Left renal cortex interstitium (tissue), 4 donors: ENCODE results near the gene AGBL5. TPM values are rescaled to one million over a fixed set of nuclear protein-coding genes. Genes with fewer than 3 reads are reported as not detected.
"Not testable (repeated sequence)": the region's sequence is repeated elsewhere in the genome, so short reads cannot be mapped to it uniquely, and the experiment has no call there.

Experiments
- DNase-seq, 4 donors: peaks; one replicate each; pipeline ENCODE4 v3.0.0-alpha.2; 2013; ENCODE audit warnings: low read depth in 4 of 4, low spot score in 2 of 4, missing footprints in 1 of 4
- polyA plus RNA-seq, 4 donors: library from polyadenylated mRNA; unstranded; fragments of 120-200 nt; gene quantifications; one replicate each; pipeline ENCODE4 v1.2.1, GENCODE V29; 2013; ENCODE audit not compliant: insufficient read length in 4 of 4

Gene AGBL5
- polyA plus RNA-seq, 4 donors, result 58.7 to 71.0 (median 65.6) TPM

DNA sequence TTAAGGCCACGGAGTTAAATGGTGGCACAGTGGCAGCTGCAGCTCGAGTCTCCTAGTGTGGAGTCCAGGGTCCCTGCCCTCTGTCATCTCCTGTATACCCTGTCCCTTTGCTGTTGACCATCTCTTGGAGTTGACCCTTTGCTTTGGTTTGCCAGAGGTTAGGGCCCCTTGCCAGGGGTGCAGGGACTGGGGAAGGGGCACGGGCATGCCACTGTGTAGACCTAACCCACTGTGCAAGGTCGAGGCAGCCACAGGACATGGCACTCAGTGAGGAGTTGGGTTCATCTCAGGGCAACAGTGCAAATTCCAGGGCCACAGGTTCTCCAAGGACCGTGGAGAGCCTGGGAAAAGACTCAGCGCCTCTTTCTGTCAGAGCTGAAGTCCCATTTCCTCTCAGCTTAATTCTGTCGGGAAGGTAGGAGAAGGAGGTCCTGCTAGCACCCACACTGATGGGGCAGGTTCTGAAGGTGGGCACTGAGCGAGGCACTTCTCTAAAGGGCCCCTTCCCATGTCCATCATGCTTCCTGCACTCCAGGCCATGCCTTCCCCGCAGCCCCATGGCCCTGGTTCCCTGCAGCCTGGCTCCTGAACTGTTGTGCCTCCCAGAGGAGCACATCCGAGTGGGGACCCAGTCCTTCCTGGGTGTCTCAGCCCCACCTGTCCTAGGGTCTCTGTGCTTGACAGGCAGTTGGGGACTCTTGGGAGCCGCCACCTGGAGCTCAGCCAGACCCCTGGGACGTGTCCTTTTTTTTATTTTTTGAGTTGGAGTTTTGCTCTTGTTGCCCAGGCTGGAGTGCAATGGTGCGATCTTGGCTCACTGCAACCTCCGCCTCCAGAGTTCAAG is 37.9 kb downstream of the AGBL5 start:
- DNase-seq, result no peak

DNA sequence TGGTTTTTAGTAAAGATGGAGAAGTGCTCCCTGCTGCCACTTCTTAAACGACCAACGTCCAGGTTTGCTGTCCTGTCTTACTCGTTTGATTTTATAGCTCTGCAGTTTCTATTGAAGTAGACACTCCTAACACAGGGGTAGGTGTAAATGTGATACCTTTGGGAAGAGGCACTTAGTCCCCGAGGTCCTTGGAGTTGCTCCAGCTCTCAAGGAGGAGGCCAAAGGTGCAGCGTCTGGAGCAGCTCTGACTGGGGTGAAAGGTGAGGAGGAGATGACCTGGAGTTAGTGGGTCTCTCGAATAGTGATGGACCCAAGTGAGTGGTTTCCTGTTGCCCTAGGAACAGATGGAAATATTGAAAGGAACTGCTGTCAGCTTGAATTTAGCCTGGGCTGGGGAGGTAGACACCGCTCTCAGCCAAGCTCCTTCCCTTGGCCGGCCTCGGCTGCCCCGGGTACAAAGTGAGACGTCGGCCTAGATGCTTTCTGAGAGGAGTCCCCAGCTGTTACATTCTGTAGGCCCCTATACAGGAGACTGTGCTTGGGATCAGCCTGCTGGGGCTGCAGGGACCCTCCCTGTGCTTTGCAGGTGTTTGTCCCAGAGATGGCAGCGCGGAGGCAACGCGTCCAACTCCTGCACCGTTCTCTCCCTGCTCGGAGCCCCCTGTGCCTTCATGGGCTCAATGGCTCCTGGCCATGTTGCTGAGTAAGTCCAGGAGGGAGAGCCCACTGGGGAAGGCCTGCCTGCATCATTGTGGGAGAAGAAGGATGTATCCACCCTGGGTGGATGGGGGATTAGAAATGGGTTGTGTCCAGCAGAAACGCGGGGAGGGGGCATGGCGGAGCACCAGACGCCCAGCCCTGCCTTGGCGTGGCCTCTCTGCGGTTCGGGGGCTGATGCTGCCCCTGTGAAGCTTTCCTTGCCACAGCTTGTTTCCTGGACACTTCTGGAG is 40.6 kb downstream of the AGBL5 start:
- no peak for DNase-seq

DNA sequence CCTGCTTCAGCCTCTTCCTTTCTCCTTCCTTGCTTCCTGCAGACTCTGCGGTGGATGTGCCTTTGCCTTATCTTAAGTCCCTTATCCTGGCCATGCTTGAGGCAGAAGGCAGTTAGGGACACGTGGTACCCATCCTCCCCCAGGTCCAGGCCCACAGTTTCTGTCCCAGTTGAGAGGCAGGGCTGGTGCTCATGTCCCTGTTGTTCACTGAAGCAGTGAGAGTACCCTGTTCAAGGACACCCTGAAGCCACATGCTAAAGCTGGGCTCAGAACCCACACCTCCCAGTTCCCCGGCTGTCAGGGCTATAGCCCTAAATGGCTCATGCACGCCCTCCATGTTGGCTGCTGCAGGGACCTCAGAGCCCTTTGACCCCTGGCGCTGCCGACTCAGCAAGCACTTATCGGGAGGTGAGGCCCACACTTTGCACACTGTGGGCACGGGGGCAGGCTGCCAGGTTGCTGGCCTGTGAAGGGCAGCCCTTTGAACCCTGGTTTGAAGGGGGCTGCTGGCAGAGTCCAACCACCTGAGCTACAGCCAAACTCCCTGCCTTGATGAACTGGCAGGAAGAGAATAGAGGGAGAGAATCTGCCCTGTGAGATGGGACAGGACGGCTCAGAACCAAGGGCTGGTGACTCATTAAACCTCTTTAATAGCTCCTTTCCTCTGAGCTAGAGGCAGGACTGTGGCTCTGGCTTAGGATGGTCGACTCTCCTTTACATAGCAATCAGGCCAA is 41.4 kb downstream of the AGBL5 start:
- DNase-seq, result no peak

DNA sequence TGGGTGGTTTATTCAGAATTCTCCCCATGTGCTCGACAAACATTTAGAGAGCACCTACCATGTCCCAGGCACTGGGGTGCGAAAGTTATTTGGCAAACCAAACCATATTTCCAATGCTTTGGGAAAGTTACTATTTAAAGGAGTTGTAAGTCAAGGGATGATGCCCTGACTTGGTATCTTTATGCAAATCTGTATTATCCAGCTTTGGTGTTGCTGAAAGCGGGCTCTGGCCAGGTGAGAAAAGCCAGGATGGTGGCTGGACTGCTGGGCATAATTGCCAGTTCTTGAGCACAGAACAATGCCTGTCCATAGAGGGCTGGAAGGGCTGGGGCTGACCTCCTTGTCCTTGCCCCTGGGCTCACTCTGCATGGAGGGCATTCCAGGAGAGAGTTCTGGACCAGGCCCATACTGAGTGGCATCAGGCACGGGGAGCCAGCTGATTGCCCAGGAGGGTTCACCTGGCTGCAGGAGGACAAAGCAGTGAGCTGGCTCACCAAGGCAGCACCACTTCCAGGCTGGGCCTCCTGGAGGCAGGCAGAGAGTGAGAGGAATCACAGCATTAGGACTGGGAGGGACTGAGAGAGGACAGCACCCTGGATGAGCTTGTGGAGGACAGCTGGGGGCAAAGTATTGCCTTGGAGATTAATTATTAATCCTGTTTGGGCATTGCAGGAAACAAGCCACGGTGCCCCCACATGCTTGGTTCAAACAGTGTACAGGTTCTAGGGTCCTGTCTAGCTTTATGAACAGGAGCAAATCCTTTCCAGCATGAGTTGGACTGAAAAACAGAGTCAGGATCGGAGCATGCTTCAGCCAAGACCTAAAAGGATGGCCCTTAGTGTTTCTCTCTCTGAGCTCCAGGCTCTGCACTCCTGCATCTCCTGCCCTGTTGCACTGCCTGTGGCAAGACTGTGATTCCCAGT is 42.2 kb downstream of the AGBL5 start:
- no peak for DNase-seq

GRCh38 chr2:27094353-27094984 is 43.0 kb downstream of the AGBL5 start:
- no peak for DNase-seq

GRCh38 chr2:27095427-27095744 is 43.9 kb downstream of the AGBL5 start:
- no peak for DNase-seq

DNA sequence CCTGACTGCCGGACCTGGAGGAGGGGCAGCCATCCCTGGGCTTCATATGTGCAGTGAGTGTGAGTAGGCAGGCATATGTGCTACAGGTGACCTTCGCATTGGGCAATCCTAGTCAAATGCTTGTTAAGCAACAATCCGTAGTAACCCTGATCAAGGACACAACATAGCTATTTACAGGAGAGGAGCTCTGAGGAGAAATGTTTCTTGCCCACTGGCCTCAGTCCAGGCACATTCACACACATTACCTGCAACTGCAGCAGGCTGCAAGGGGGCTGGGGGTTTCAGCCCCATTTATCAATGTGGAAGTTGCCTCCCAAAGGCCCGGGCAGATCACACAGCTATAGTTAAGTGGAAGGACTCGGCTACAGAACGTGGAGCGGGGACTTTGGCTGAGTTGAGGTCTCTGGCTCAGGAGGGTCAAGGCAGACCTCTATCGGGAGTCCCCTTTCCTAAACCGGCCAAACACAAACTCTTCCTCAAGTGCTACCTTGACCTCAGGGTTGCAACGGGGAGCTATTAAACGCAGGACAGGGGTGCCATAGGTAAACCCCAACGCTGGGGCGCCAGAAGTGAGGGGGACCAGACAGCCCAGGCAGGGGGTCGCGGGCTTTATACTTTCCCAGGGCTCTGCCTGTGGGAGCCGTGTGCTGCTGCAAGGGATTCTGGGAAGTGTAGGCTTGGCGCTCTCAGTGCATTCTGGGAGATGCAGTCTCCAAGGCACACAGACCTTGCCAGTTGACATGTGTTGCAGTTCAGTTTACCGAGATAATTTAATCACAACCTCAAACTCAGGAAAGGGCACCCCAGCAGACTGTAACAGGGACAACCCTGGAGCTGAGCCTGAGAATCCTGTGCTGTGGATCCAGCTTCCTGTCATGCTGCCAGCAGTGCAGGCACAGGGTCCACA is 44.5 kb downstream of the AGBL5 start:
- no peak for DNase-seq

GRCh38 chr2:27096748-27097297 is 45.4 kb downstream of the AGBL5 start:
- DNase-seq, result no peak

- DNase-seq, result no peak
Measured at GRCh38 chr2:27097341-27097740, 45.9 kb downstream of the AGBL5 start.

DNA sequence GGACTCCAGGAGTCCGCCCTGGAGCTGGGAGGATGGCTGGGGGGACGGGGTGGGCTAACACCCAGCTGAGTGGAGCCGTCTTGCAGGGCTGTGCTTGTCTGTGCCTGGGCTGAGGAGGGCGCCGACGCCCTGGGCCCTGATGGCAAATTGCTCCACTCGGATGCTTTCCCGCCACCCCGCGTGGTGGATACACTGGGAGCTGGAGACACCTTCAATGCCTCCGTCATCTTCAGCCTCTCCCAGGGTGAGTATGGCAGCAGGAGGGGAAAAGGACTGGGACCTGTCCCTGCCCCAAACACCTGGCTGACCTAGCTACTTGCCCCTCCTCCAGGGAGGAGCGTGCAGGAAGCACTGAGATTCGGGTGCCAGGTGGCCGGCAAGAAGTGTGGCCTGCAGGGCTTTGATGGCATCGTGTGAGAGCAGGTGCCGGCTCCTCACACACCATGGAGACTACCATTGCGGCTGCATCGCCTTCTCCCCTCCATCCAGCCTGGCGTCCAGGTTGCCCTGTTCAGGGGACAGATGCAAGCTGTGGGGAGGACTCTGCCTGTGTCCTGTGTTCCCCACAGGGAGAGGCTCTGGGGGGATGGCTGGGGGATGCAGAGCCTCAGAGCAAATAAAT is 48.0 kb downstream of the AGBL5 start:
- DNase-seq, result no peak

DNA sequence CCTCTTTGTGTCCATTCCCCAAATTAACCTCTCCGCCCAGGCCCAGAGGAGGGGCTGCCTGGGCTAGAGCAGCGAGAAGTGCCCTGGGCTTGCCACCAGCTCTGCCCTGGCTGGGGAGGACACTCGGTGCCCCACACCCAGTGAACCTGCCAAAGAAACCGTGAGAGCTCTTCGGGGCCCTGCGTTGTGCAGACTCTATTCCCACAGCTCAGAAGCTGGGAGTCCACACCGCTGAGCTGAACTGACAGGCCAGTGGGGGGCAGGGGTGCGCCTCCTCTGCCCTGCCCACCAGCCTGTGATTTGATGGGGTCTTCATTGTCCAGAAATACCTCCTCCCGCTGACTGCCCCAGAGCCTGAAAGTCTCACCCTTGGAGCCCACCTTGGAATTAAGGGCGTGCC is 48.6 kb downstream of the AGBL5 start:
- no peak for DNase-seq

- DNase-seq, result no peak
Measured at GRCh38 chr2:27102329-27102728, 50.9 kb downstream of the AGBL5 start.

GRCh38 chr2:27105981-27106380 is 54.5 kb downstream of the AGBL5 start:
- DNase-seq, result no peak

GRCh38 chr2:27108221-27108620 is 56.8 kb downstream of the AGBL5 start:
- DNase-seq, result no peak

GRCh38 chr2:27109083-27109482 is 57.6 kb downstream of the AGBL5 start:
- DNase-seq, result no peak

- not testable (repeated sequence) for DNase-seq
Measured at GRCh38 chr2:27110603-27111352, 59.3 kb downstream of the AGBL5 start.
